T-helper 2 cell (primary cell): Measurements from ENCODE around the gene PEX3.
"Not testable (repeated sequence)": the region's sequence is repeated elsewhere in the genome, so short reads cannot be mapped to it uniquely, and the experiment has no call there.

Experiments
- DNase-seq, 5 experiments: peaks; one replicate each; pipeline versions ENCODE4 v3.0.0 to v3.0.0-alpha.2; 2012 to 2022

Gene PEX3

GRCh38 chr6:143449082-143449713 lies 1.4 kb upstream of the PEX3 start:
- no peak for DNase-seq

DNA sequence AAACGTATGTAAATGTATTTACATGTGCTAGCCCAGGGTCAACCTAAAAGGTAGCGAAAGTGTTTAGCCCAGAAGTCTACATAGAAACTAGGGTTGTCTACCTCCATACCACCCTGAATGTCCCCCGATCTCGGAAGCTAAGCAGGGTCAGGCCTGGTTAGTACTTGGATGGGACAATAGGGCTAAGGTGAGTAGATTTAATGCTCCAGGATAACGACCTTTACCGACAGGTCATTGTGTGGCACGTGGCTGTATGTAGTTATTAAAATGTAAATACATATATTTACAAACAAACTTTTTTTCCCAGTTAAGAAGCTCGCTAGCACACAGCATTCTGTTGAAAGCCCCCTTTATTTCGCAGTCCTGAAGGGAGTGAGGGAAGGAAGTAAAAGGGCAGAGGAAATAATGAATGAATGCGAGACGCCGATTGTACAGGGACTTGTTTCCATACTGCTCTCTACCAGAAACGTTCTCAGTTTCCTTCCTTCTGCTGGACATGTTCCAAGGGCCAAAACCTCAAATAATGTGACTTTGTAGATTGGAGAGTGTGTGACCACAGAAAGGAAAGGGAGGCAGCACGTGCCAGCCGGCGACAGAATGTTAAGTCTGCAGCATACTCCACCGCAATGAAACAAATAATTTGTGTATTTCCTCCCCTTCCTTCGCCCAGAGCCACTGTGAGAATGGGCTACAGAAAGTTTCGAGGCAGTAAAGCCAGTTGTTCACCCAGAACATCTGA lies 722 bp upstream of the PEX3 start:
- DNase-seq, result peak in 4 of 5 experiments; percentile 14 to 46 (median 36)

DNA sequence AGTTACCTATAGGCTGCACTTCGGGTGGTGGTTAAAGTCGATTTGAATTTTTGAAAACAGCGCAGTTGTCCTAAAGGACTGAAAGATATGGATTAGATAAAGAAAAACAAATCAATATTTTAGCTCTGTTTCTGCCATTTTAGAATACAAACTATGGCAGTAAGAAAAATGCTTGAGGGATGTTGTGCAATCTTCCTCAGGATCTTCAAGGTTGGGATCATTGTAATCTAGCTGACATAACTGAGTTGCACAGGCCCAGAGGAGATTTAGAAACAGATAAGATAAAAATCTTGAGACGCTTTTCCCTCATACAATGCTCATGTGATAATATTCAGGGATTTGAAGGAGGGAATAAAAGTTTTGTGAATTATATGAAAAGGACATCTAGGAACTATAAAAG lies 926 bp downstream of the PEX3 start:
- DNase-seq, result no peak

- DNase-seq, result no peak
Observed at GRCh38 chr6:143457563-143458359, 7.2 kb downstream of the PEX3 start.

- no peak for DNase-seq
Observed at GRCh38 chr6:143465546-143465945, 14.9 kb downstream of the PEX3 start.

DNA sequence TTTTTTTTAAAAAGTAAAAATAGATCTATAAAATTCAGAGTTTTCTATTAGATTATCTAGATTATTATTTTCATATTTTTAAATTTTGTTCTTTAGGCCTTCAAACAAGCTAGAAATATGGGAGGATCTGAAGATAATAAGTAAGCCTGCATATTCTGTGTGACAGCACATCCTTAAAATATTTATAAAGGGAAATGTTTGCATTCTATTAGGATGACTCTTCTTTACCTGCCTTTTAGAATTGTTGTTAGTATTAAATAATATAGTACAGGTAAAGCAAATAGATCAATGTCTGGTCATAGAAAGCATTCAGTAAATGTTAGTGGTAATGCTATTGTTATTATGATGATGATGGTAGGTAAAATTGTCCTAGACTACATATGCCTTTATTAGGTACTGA lies 17.4 kb downstream of the PEX3 start:
- DNase-seq, result no peak

- not testable (repeated sequence) for DNase-seq
Observed at GRCh38 chr6:143468823-143469222, 18.2 kb downstream of the PEX3 start.

DNA sequence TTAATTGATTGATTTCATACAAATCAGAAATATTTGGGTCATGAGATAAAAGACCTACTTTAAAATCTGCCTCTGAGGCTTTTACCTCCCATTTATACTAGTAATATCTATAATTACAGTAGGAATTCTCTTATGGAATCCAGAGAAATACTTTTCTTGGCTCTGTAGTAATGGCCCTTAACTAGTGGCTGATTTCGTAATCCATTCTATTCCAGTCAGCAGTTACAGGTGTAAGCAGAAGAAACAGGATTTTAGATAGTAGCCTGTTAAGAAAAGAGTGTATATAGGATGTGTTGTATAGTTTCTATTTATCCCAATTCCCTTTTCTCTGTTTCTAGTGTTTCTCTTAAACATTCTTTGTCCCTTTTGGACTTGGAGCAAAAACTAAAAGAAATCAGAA lies 21.2 kb downstream of the PEX3 start:
- no peak for DNase-seq

GRCh38 chr6:143476545-143476944 lies 25.9 kb downstream of the PEX3 start:
- no peak for DNase-seq

DNA sequence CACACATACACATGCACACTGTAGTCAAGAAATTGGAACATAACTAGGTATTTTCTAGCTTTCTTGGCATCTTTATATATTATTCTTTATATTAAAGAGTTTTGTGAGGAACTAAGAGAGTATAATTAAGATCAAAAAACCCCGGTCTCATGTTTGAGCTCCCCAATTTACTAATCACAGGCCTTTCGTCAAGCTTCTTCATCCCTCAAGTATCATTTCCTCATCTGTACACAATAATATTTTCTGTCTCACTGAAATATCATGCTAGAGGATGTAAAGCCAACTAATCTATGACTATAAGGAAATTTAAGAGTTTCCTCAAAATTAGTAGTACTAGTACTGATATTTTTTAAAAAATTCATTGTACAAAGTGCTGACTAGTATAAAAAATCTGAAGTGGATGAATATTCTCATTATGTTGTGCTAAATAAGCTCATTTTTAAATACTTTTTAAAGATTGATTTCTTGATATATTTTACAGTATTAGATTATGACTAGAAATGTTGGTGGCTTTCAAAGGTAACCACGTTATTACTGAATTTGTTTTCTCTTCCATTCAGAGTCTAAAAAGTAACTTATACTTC lies 28.0 kb downstream of the PEX3 start:
- no peak for DNase-seq

- no peak for DNase-seq
Observed at GRCh38 chr6:143482593-143482992, 32.0 kb downstream of the PEX3 start.

DNA sequence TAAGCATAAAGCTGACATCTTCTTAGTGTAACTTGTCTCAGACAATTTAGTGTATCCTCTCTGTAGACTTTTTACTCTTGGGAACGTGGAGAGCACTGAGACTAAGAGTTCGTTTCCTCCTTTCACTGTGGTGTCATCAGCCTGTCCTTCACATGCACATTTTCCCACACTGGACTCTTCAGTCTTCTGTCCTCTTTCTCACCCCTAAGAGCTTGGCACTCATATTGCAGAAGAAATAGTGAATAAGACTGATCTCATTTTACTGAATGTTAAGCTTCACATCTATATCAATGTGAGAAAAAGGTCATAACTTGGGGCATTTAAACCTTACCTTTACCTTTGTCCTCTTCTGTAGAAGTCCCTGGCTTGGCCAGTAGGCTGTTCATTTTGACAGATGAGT lies 35.4 kb downstream of the PEX3 start:
- DNase-seq, result no peak

DNA sequence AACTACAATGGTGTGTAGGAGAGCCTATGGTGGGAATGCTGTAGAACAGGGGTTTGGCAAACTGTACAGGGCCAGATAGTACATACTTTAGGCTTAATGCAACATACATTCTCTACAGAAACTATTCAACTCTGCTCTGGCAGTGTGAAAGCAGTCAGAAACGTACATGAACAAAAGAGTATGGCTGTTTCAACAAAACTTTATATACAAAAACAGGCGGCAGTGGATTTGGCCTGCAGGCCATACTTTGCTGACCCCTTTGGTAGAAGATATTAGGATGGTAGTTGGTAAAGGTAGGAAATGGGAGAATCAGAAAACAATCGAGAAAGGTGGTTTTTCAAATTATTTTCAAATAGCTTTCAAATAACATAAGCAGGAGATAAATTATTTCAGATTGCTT lies 36.1 kb downstream of the PEX3 start:
- DNase-seq, result no peak

DNA sequence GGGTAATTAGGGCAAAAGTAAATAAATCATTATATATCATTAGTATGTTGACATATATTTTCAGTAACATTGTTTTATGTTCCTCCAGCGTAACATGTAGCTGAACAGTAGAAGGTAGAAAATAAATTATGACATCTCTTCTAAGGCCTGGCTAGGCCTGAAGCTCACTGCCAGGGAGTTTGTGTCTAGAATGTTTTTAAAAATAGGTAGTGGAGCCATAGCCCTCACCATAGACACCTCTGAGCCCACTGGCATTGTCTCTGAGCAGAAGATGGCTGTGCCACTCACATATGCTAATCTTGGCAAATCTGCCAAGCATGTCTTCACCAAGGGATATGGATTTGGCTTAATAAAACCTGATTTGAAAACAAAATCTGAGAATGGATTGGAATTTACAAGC lies 39.6 kb downstream of the PEX3 start:
- DNase-seq, result no peak

DNA sequence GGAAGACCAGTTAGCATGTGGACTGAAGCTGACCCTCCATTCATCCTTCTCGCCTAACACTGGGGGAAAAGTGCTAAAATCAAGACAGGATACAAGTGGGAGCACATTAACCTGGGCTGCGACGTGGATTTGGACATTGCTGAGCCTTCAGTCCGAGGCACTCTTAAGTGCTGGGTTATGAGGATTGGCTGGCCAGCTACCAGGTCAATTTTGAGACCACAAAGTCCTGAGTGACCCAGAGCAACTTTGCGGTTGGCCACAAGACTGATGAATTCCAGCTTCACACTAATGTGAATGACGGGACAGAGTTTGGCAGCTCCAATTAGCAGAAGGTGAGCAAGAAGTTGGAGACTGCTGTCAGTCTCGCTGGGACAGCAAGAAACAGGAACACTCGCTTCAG lies 40.2 kb downstream of the PEX3 start:
- no peak for DNase-seq

- no peak for DNase-seq
Observed at GRCh38 chr6:143496974-143497373, 46.4 kb downstream of the PEX3 start.

DNA sequence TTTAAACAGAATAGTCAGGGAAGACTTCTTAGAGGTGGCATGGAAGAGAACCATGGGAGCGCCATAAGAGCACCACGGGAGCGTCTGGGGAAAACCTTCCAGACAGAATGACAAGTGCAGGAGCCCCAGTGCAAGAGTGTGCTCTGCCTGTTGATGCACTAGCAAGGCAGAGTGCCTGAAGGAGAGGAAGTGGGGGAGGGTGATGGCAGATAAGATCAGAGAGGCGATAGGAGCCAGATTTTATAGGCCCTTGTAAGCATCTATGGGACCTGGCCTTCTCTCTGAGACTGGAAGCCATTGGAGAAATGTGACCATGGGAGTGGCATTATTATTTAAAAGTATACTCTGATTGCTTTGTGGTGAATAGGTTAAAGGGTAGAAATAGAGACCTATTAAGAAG lies 47.8 kb downstream of the PEX3 start:
- DNase-seq, result peak in 1 of 5 experiments; percentile 80

DNA sequence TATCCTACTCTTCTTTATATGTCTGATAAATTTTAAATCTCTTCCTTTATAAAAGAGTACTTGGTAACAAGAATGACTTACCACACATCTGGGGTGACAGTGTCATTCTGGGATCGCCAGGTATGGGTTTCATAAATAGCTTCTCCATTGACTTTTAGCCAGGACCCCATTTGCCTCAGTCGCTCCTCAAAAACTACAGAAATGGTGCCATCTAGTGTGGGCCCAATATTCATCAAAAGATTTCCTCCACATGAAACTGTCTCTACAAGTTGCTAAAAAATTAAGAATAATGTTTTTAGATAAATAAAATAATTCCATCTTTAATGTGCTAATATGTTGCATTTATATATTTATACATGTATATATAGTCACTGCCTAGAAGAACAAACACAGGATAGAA lies 51.2 kb downstream of the PEX3 start:
- no peak for DNase-seq

DNA sequence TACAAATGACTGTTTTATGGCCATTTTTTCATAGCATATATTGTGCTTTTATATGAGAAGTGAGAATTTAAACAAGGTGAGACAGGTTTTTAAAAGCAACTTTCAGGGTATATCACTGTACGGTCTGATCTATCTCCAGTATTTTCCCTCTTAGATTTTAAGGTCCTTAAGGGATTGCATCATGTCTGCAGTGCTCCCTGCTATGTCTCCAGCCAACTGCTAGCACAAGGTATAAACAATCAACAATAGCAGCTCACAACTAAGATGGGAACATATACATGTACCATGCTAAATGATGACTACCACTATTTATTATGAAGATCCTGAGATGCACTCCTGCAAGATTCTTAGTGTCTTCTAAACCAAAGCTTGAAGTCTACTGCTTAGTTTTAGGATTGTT lies 53.8 kb downstream of the PEX3 start:
- DNase-seq, result no peak

- peak in 1 of 5 experiments; percentile 18 for DNase-seq
Observed at GRCh38 chr6:143505111-143505510, 54.5 kb downstream of the PEX3 start.

- DNase-seq, result peak in 1 of 5 experiments; percentile 51
Observed at GRCh38 chr6:143505537-143505936, 54.9 kb downstream of the PEX3 start.

- no peak for DNase-seq
Observed at GRCh38 chr6:143506199-143506598, 55.6 kb downstream of the PEX3 start.

GRCh38 chr6:143506620-143507019 lies 56.0 kb downstream of the PEX3 start:
- no peak for DNase-seq
